ENCODE results near the gene CAMK2B.

The CAMK2B gene

DNA sequence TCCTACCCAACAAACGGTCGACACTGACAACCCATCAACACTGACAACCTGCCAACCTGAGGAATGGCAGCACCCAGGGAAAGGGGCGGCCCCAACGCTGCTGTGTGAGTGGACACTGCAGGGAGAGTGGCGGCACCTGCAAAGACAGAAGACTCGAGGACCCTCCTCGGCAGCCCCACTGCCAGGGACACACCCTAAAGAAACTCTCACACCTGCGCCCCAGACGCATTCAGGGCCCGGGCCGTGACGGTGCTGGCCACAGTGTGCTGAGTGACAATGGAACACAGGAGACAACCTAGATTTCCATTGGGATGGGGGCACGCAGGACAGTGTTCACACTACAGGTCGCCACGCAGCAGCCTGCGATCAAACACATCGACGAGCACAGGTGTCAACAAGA lies 3.6 kb downstream of the CAMK2B start:
- TF ChIP-seq POLR2AphosphoS5 (IDR thresholded peaks at IDR 0.05; ENCODE audit: low read depth, low read length): no peak
- no peak for TF ChIP-seq SIN3A (IDR thresholded peaks at IDR 0.05; ENCODE audit: borderline replicate concordance, insufficient read depth, low read length)
- TF ChIP-seq FOXP2 (optimal IDR thresholded peaks at IDR 0.05; ENCODE audit: borderline replicate concordance, extremely low read depth, extremely low read length, insufficient read depth): no peak
- no peak for TF ChIP-seq TAF1 (IDR thresholded peaks at IDR 0.05; ENCODE audit: borderline replicate concordance, insufficient read depth, low read length)
- TF ChIP-seq, protein P1, sequence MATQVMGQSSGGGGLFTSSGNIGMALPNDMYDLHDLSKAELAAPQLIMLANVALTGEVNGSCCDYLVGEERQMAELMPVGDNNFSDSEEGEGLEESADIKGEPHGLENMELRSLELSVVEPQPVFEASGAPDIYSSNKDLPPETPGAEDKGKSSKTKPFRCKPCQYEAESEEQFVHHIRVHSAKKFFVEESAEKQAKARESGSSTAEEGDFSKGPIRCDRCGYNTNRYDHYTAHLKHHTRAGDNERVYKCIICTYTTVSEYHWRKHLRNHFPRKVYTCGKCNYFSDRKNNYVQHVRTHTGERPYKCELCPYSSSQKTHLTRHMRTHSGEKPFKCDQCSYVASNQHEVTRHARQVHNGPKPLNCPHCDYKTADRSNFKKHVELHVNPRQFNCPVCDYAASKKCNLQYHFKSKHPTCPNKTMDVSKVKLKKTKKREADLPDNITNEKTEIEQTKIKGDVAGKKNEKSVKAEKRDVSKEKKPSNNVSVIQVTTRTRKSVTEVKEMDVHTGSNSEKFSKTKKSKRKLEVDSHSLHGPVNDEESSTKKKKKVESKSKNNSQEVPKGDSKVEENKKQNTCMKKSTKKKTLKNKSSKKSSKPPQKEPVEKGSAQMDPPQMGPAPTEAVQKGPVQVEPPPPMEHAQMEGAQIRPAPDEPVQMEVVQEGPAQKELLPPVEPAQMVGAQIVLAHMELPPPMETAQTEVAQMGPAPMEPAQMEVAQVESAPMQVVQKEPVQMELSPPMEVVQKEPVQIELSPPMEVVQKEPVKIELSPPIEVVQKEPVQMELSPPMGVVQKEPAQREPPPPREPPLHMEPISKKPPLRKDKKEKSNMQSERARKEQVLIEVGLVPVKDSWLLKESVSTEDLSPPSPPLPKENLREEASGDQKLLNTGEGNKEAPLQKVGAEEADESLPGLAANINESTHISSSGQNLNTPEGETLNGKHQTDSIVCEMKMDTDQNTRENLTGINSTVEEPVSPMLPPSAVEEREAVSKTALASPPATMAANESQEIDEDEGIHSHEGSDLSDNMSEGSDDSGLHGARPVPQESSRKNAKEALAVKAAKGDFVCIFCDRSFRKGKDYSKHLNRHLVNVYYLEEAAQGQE (IDR thresholded peaks at IDR 0.05; ENCODE audit: insufficient read depth in 1 of 2, low read depth in 2 of 2, low read length in 2 of 2): no peak

DNA sequence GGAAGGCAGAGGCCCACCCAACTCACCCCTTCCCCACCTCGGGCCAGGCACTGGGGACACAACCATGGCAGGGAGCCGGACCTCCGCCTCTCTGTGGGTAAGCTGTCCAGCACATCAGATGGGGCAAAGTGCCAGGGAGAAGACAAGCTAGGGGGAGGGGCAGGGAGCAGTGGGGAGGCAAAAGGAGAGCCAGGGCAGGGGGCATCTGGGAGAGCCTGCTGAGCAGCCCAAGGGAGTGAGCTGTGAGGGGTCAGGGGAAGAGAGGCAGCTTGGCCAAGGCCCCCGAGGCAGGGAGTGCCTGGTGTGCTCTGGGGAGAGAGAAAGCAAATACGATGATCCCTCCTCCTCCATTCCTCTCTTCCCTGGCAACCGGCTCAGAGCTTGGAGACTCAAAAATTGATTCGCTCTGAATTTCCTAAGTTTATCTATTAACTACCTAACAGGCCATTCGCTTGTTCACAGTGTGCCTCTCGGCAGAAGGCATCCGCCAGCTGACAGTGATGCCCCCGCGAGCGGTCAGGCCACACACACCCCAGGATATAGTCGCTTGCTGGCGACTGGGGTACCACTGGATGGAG lies 4.5 kb downstream of the CAMK2B start:
- TF ChIP-seq FOXP2 (optimal IDR thresholded peaks at IDR 0.05; ENCODE audit: borderline replicate concordance, extremely low read depth, extremely low read length, insufficient read depth) (no peak), TAF1 (IDR thresholded peaks at IDR 0.05; ENCODE audit: borderline replicate concordance, insufficient read depth, low read length) (no peak), SIN3A (IDR thresholded peaks at IDR 0.05; ENCODE audit: borderline replicate concordance, insufficient read depth, low read length) (no peak), POLR2AphosphoS5 (IDR thresholded peaks at IDR 0.05; ENCODE audit: low read depth, low read length) (no peak)
- TF ChIP-seq, protein P1 (IDR thresholded peaks at IDR 0.05; ENCODE audit: insufficient read depth in 1 of 2, low read depth in 2 of 2, low read length in 2 of 2): no peak

- TF ChIP-seq POLR2AphosphoS5 (IDR thresholded peaks at IDR 0.05; ENCODE audit: low read depth, low read length) (no peak), SIN3A (IDR thresholded peaks at IDR 0.05; ENCODE audit: borderline replicate concordance, insufficient read depth, low read length) (no peak), FOXP2 (optimal IDR thresholded peaks at IDR 0.05; ENCODE audit: borderline replicate concordance, extremely low read depth, extremely low read length, insufficient read depth) (no peak), TAF1 (IDR thresholded peaks at IDR 0.05; ENCODE audit: borderline replicate concordance, insufficient read depth, low read length) (no peak)
- TF ChIP-seq, protein P1 (IDR thresholded peaks at IDR 0.05; ENCODE audit: insufficient read depth in 1 of 2, low read depth in 2 of 2, low read length in 2 of 2): no peak
Measured at GRCh38 chr7:44320141-44320540, 5.3 kb downstream of the CAMK2B start.

DNA sequence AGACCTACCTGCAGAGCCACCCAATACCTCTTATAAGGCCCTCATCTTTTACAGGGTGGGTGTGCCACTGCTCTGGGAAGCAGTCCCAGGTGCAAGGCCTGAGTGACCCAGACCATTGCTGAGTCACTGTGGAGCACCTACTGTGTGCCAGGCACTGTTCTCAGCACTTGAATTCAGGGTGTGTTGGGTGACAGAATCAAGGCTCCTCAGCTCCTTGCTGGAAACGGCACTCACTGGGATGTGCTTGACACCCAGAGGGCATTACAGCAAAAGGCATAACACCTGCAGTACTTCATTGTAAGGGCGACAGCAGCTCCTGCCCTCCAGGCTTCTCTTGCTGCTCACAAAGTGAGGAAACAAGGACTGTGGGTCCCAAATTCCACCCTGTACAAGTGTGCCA lies 7.1 kb downstream of the CAMK2B start:
- no peak for TF ChIP-seq POLR2AphosphoS5 (IDR thresholded peaks at IDR 0.05; ENCODE audit: low read depth, low read length)

DNA sequence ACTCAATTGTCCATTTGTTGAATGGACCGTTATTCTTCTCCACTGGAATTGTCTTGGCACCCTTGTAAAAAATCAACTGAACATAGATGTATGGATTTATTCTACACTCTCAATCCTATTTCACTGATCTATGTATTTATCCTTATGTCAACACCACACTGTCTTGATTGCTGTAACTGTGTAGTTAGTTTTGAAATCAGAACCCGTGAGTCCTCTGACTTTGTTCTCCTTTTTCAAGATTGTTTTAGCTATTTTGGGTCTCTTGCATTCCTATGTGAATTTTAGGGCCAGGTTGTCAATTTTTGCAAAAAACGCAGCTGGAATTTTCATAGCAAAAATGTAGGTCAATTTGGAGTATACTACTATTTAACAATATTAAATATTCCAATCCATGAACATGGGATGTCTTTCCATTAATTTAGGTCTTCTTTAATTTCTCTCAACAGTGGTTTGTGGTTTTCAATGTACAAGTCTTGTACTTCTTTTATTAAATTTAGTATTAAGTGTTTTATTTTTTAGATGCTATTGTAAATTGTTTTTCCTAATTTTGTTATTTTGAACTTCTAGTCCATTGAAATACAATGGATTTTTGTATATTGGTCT lies 10.0 kb downstream of the CAMK2B start:
- TF ChIP-seq POLR2AphosphoS5 (IDR thresholded peaks at IDR 0.05; ENCODE audit: low read depth, low read length) (no peak), TAF1 (IDR thresholded peaks at IDR 0.05; ENCODE audit: borderline replicate concordance, insufficient read depth, low read length) (no peak), SIN3A (IDR thresholded peaks at IDR 0.05; ENCODE audit: borderline replicate concordance, insufficient read depth, low read length) (no peak)

- no peak for TF ChIP-seq SIN3A (IDR thresholded peaks at IDR 0.05; ENCODE audit: borderline replicate concordance, insufficient read depth, low read length)
Measured at GRCh38 chr7:44313621-44314031, 11.8 kb downstream of the CAMK2B start.

GRCh38 chr7:44313016-44313415 lies 12.4 kb downstream of the CAMK2B start:
- TF ChIP-seq POLR2AphosphoS5 (IDR thresholded peaks at IDR 0.05; ENCODE audit: low read depth, low read length) (no peak), TAF1 (IDR thresholded peaks at IDR 0.05; ENCODE audit: borderline replicate concordance, insufficient read depth, low read length) (no peak), FOXP2 (optimal IDR thresholded peaks at IDR 0.05; ENCODE audit: borderline replicate concordance, extremely low read depth, extremely low read length, insufficient read depth) (no peak), SIN3A (IDR thresholded peaks at IDR 0.05; ENCODE audit: borderline replicate concordance, insufficient read depth, low read length) (no peak)
- TF ChIP-seq, protein P1 (IDR thresholded peaks at IDR 0.05; ENCODE audit: insufficient read depth in 1 of 2, low read depth in 2 of 2, low read length in 2 of 2): no peak

Data from PFSK-1 (cell line).